Activated CD4-positive, alpha-beta T cell treated with anti-CD3 and anti-CD28 coated beads, Interleukin-2, amount 50 U/mL, for 16 hours (primary cell): ENCODE measurements around the gene LSMEM2.

Experiments used
- DNase-seq: peaks from one replicate; pipeline ENCODE4 v3.0.0-alpha.2; 2020

LSMEM2 gene

DNA sequence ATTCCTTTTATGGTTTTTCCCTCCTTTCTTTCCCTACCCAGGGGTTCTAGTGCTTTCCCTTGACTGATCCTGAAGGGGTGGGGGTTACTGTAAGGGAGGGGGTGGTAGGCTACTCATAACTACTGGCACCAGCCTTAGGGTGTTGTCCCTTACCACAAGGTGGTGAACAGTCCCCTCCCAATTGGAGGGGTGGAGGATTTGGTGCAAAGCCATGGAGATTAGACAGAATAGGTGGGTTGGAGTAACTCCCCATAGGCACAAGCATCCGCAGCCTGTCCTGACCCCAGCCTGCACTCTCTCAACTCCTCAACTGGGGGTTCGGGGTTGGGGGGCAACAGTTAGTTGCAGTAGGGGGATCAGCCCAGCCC lies 46.2 kb downstream of the LSMEM2 start:
- no peak for DNase-seq

DNA sequence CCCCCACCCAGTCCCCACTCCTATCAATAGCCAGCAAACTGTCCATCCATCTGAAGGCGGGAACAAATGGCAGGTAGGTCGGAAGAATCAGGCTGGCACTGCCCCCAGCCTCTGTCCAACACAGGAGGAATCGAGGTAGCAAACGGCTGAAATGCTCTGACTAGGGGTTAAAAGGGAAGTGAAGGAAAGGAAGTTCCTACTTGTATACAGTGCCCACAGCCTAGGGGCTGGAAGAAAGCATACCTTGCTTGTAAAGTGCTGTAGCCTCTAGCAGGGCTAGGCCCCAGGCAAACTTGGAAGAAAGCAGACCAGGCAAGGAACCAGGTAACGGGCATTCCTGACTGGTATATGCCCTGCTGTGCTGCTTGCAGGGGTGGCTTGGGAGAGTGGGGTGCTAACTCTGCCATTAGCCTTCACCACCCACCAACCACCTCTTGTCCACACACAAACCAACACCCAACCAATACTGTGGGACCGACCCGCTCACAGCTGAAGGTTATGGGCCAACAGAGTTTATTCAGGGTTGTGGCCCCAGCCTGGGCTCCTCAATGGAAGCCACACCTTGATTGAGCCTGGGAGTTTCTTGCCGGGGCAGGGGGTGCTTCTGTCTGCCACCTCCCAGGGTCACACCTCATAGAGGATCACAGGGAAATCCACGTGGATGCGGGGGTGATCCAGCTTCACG lies 46.8 kb downstream of the LSMEM2 start:
- no peak for DNase-seq

DNA sequence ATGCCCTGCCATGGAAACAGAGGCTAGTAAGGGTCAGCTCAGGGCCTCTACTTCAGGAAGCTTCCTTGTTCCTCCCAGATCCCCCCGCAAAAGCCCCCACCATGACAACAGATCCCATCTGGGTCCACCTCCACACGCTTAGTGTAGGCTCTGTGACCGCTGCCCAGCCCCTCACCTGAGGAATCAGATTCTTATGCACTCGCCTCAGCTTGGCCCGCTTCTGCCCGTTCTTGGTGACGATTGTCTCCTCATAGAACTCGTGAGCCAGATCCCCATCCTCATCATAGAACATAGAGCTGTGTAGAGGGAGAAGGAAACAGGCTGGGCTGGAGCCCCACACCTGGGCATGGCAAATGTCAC lies 47.3 kb downstream of the LSMEM2 start:
- DNase-seq, result no peak

DNA sequence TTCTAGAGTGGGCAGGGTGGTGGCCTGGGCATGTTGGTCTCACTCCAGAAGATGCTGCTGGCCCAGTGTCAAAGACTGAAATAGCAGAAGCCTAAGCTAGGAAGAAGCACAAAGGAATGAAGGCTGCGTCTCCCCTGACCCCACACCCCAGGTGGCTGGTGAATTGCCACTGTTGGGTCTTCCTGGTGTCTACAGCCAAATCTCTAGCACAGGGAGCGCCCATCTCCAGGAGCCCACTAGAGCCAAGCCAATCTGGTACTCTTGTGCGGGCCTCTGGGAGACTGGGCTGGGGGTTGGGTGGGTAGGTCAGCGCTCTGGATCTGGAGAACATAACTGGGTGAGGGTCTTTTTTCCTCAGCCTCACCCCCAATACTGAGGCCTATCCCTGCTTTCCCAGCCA lies 48.2 kb downstream of the LSMEM2 start:
- DNase-seq, result no peak

DNA sequence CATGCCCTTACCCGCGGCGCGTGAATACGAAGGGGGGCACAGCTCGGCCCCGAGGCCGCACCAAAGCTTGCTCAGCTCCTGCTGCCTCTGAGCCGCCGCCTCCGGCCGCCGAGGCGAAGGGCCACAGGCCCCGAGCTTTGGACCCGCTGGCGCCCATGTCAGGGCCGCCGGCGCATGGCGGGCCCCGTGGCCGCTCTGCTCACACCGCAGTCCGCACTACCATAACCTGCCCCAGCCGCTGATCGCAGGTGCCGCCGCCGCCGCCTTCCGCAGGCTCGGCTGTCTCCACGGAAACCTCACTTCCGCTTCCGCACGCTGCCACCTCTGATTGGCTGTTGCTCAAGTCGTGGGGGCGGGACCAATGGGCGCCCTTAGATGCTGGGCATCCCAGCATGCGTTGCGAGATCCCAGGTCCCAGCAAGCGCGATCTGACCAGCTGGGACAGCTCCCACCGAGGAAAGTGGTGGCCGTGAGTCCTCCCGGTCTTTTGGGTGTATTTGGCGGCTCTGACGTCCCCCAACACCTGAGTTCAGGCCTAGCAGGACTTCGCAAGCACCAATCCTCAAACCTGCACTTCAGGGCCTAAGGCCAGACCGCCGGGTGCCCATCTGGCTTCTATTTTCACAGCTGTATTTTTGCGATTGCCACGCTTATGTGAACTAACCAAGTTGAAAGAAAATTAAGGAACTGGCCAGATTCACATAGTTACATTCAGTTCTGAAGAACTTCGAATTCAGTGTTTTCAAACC lies 49.2 kb downstream of the LSMEM2 start, which contains the start of gene TUSC2:
Gene TUSC2 (minus strand): TSS at position 281 of the 749 bp plus-strand sequence. CDS start 124 bp downstream, at position 157.
- DNase-seq, result peak; percentile 97

DNA sequence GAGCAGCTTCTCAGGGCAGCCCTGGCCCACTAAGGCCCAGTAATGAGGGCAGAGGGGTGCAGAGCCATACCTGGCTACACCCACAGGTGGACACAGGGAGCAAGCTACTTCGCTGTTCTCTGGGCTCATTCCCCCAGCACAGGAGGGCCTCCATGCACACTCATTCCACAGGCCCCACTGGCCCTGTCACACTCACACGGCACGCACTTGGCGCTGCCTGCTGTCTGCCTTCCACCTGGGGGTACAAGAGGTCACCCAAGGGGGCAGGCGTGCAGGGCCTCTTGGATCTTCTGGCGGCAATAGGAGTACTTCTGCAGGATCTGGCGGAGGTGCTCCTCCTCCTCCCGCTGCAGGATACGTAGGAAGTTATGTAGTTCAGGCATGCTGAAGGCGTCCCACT lies 51.4 kb downstream of the LSMEM2 start:
- DNase-seq, result no peak

DNA sequence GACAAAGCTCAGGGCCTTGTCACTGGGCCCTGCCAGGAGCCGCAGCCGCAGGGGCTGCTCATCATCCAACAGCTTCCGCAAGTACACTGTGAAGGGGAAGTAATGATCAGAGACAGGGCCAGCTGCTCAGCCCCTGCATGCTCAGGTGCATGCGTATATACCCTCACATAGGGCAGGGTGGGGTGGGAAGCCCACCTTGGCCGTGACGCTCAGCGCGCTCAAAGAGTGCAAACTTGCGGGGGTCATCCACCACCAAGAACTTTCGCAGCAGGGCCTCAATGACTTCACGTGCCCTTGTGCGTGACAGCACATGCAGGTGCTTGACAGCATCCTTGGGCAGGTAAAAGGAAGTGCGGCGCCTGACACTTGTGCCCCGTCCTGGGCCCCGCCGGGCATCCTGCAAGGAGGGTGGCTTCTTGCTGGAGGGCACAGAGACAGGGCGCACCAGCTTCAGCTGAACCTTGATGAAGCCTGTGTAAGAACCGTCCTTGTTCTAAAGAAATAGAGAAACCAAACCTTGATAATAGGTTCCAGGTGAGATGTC lies 52.5 kb downstream of the LSMEM2 start:
- DNase-seq, result no peak

DNA sequence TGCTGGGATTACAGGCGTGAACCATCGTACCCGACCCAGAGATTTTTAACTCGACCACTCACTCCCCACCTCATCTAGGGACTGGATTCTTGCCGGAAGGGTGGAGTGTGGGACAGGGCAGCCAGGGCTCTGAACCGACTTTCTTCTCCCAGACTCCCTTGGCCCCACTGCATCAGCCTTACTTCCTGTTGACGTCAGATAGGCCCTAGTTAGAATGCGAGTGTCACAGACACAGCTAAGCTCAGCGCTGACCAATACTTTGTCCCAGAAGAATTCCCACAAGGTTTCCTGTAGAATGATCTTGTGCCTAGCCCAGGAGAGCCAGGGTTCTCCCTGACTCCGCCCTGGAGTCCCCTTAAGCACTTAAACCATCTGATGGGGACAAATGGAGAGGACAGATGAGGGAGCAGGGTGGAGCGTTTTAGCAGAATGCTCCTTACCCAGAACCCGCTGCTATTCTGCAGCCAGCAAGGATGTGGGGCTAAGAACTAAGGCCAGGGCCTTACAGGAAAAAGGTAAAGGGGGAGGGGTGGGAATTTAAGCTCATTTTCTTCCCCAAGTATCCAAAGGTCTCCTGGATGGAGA lies 54.9 kb downstream of the LSMEM2 start:
- DNase-seq, result no peak

DNA sequence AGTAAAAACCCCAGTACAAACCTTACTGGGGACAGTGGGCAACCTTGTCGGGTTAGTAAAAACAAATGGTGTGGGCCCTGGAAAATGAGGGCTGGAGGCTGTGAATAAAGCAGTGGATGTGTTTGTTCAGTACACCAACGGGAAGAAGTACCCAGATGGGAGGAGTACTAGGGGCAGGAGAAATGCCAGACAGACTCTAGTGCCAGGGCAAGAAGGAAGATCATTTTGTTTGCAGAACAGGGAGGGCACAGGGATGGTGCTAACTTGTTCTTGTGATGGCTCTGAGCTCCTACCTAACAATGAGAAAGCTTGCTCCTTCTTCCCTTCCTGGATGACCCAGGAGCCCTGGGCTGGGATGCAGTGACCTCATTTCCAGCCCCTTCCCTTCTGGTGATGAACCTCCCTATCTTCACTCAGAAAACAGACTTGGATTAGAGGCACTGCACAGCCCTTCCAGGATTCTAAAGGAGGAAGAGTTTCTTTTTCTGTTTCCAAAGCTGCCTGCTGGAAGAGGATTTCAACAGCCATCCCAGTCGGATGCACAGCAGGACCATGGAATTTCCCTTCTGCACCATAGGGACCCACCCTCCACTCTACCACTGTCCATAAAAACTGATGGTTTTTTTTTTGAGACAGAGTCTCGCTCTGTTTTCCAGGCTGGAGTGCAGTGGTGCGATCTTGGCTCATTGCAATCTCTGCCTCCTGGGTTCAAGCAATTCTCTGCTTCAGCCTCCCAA lies 55.6 kb downstream of the LSMEM2 start:
- no peak for DNase-seq

DNA sequence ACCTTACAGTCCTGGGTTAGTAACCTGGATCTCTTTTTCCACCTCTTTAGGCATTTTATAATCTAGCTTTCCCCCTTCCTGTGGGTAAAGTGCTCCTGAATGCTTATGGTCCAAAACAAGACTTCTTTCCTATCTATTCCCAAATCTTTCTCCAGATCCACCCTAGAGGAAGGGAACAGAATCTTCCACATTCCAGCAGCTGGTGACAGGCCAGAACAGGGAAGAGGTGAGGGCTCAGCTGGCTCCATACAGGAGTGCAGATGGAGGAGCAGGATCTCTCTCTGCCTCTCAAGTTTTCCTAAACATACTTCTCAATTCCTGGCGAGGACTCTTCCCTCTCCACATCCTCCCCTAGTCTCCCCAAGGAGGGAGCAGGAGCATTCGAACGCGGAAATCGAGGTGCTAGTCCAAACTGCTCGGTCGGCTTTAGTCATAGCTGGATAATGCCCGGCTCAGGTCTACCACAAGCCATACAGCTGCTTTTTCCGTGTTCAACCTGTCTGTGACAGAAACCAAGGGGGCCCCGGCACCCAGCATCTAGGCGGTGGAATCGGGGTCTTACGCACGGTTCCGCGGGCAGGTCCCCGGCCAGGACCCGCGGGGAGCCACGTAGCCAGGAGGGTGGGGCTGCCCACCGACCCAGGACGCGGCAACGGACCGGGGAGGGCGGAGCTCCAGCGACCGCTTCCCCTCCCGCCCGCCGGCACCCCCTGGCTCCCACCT lies 57.7 kb downstream of the LSMEM2 start:
- DNase-seq, result peak; percentile 69

DNA sequence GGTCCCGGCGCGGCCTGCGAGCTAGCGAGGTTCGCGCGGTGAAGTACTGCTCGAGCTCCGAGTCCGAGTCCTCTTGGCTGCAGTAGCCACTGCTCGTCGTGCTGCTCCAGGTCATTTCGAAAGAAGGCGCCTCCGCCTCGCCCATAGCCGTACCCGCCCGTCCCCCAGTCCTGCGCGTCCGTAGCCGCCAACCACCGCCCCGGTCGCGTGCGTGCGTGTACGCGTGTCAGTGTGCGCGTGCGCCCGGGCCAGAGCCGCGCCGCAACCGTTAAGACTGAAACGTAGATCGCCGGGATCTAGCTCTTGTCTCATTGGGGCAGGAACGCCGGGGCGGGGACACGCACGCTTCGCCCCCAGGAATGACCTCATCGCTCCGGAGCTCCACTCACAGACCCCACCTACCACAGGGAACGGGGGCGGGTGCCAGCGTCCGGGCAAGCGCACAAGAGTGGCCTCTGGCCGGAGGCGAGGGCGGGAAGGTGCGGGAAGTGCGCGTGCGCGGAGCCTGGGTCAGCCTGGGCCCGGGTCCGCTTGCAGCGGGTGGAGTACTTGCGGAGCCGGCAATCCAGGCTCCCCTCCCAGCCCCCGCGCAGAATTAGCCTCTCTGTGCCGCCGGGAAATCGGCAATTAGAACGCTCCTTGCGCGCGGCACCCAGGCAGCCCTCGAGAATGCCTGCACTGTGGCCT lies 58.4 kb downstream of the LSMEM2 start:
- peak; percentile 99 for DNase-seq
